HepG2 (cell line): ENCODE measurements around the gene NSFL1C. TPM values are rescaled to one million over a fixed set of nuclear protein-coding genes. Genes with fewer than 3 reads are reported as not detected.

ENCODE experiments used
- ATAC-seq: fragments of 200-7000 bp; cut with Tn5 transposase; 3 replicates; pipeline ENCODE4 v1.9.1; 2020; ENCODE audit warnings: mild to moderate bottlenecking, moderate library complexity
- BruUV-seq: library from RNA; stranded (reverse); fragments of 400-500 nt; replicated peaks from 2 replicates; lab custom pipeline; 2021; lab: Mats Ljungman, UMichigan
- CTCF ChIA-PET: fragments of 300-600 bp; formaldehyde crosslinking; extraction: SDS; loops from one replicate; lab custom pipeline; 2021; ENCODE audit warnings: low total read pairs, inconsistent platforms, low intra/inter-chr PET ratio; lab: Yijun Ruan, JAX
- POLR2A ChIA-PET: fragments of 350-600 bp; sonication (Branson Sonifier 250); formaldehyde crosslinking; loops from one replicate; lab custom pipeline; 2020; ENCODE audit warnings: antibody characterized with exemption, inconsistent platforms; lab: Yijun Ruan, JAX
- DNase-seq: peaks from one replicate; pipeline ENCODE4 v3.0.0-alpha.2; 2015; ENCODE audit warnings: low spot score
- FAIRE-seq: peaks from 3 replicates; lab custom pipeline; 2011; peaks lifted over from hg19 to GRCh38; lab: Jason Lieb, UNC
- H2AFZ ChIP-seq: one replicate; pipeline ENCODE4 v1.6.1; 2011; ENCODE audit warnings: low read length, inconsistent platforms
- H3K27ac ChIP-seq: fragments of 300-600 bp; 3 replicates; pipeline ENCODE4 v1.8.0; 2011; ENCODE audit warnings: mixed run types, mild to moderate bottlenecking, mixed read lengths, low read length, inconsistent platforms; ENCODE audit not compliant: insufficient read depth; ENCODE audit errors: extremely low read length
- H3K27me3 ChIP-seq, 2 experiments: fragments of 200-600 bp in 1 of 2; 2 replicates in 1 of 2; 3 replicates in 1 of 2; pipeline versions ENCODE4 v1.6.0 to v1.8.0; 2011; ENCODE audit warnings: low read length in 2 of 2, mild to moderate bottlenecking in 2 of 2, moderate library complexity in 2 of 2, inconsistent platforms in 1 of 2; ENCODE audit not compliant: insufficient read depth in 2 of 2, control insufficient read depth in 1 of 2
- H3K36me3 ChIP-seq, 2 experiments: fragments of 200-600 bp in 1 of 2; replicated peaks in 1 of 2; 2 replicates in 1 of 2; 3 replicates in 1 of 2; pipeline versions ENCODE4 v1.5.1 to v1.8.0; 2011; ENCODE audit warnings: low read length in 2 of 2, inconsistent platforms in 1 of 2; ENCODE audit not compliant: insufficient read depth in 2 of 2, control insufficient read depth in 1 of 2
- H3K4me1 ChIP-seq: 2 replicates; pipeline ENCODE4 v1.5.1; 2012; ENCODE audit warnings: low read length, inconsistent platforms; ENCODE audit not compliant: insufficient read depth
- H3K4me2 ChIP-seq: 2 replicates; pipeline ENCODE4 v1.6.0; 2011; ENCODE audit warnings: low read depth, low read length, inconsistent platforms
- H3K4me3 ChIP-seq, 3 experiments: fragments of 200-600 bp in 1 of 3; sonication (generic), shearing (Covaris generic) in 1 of 3; replicated peaks in 1 of 3; 2 replicates each; pipeline ENCODE4 v1.5.1; 2011 to 2016; ENCODE audit warnings: low read length in 3 of 3, inconsistent platforms in 2 of 3, low read depth in 2 of 3, mild to moderate bottlenecking in 2 of 3, control low read depth in 1 of 3, mixed read lengths in 1 of 3; ENCODE audit not compliant: insufficient read depth in 1 of 3
- H3K79me2 ChIP-seq: one replicate; pipeline ENCODE4 v1.6.1; 2011; ENCODE audit warnings: low read length, inconsistent platforms; ENCODE audit not compliant: insufficient read depth
- H3K9ac ChIP-seq: 2 replicates; pipeline ENCODE4 v1.6.0; 2011; ENCODE audit warnings: mild to moderate bottlenecking, low read depth, low read length, inconsistent platforms; ENCODE audit not compliant: insufficient read depth
- H3K9me3 ChIP-seq: 2 replicates; pipeline ENCODE4 v1.5.1; 2012; ENCODE audit warnings: mild to moderate bottlenecking, low read length
- H4K20me1 ChIP-seq: 2 replicates; pipeline ENCODE4 v1.6.0; 2011; ENCODE audit warnings: inconsistent platforms, mild to moderate bottlenecking, low read length, moderate library complexity; ENCODE audit not compliant: insufficient read depth
- CAMTA2 ChIP-seq: sonication (generic); formaldehyde crosslinking; IDR thresholded peaks from 2 replicates; pipeline ENCODE4 v1.4.0; 2020; ENCODE audit warnings: mild to moderate bottlenecking, missing genetic modification reagents, borderline replicate concordance
- ETV5 ChIP-seq: IDR thresholded peaks from 2 replicates; pipeline ENCODE4 v1.6.1; 2018; ENCODE audit warnings: missing biosample characterization, missing genetic modification reagents, inconsistent platforms, borderline replicate concordance
- GZF1 ChIP-seq: sonication (generic); formaldehyde crosslinking; IDR thresholded peaks from 2 replicates; pipeline ENCODE4 v1.5.1; 2020; ENCODE audit warnings: mild to moderate bottlenecking, missing genetic modification reagents
- HDAC2 ChIP-seq: sonication (generic); formaldehyde crosslinking; IDR thresholded peaks from 2 replicates; pipeline ENCODE4 v1.4.0; 2020; ENCODE audit warnings: missing genetic modification reagents
- NFIB ChIP-seq: sonication (generic); formaldehyde crosslinking; IDR thresholded peaks from 2 replicates; pipeline ENCODE4 v1.9.0; 2021; ENCODE audit warnings: missing genetic modification reagents, mild to moderate bottlenecking, borderline replicate concordance
- PAX8 ChIP-seq: sonication (generic); formaldehyde crosslinking; IDR thresholded peaks from 2 replicates; pipeline ENCODE4 v1.8.0; 2022; ENCODE audit warnings: mild to moderate bottlenecking, missing genetic modification reagents, borderline replicate concordance
- PHB2 ChIP-seq: fragments of 450-650 bp; IDR thresholded peaks from 2 replicates; pipeline ENCODE4 v1.6.1; 2018; ENCODE audit not compliant: partially characterized antibody
- RBM39 ChIP-seq: fragments of 200-400 bp; formaldehyde crosslinking; IDR thresholded peaks from one replicate; pipeline ENCODE4 v1.6.1; 2018; ENCODE audit warnings: antibody characterized with exemption, mild to moderate bottlenecking, low read depth, low read length; ENCODE audit not compliant: poor library complexity, severe bottlenecking
- ZFP90 ChIP-seq: sonication (generic); formaldehyde crosslinking; IDR thresholded peaks from 2 replicates; pipeline ENCODE4 v1.8.0; 2022; ENCODE audit warnings: missing genetic modification reagents, mild to moderate bottlenecking, inconsistent platforms, borderline replicate concordance
- ZNF430 ChIP-seq: sonication (generic); formaldehyde crosslinking; IDR thresholded peaks from 2 replicates; pipeline ENCODE4 v1.9.0; 2021; ENCODE audit warnings: mild to moderate bottlenecking, missing genetic modification reagents
- ZNF562 ChIP-seq: sonication (generic); formaldehyde crosslinking; IDR thresholded peaks from 2 replicates; pipeline ENCODE4 v1.8.0; 2022; ENCODE audit warnings: missing genetic modification reagents, borderline replicate concordance
- ZNF570 ChIP-seq: sonication (generic); formaldehyde crosslinking; IDR thresholded peaks from 2 replicates; pipeline ENCODE4 v1.4.0; 2020; ENCODE audit warnings: mild to moderate bottlenecking, missing genetic modification reagents, borderline replicate concordance
- ZNF598 ChIP-seq: sonication (generic); formaldehyde crosslinking; IDR thresholded peaks from 2 replicates; pipeline ENCODE4 v1.5.1; 2020; ENCODE audit warnings: mild to moderate bottlenecking, missing genetic modification reagents, borderline replicate concordance
- ZNF614 ChIP-seq: IDR thresholded peaks from 2 replicates; pipeline ENCODE4 v1.6.1; 2018; ENCODE audit warnings: missing biosample characterization, missing genetic modification reagents, inconsistent platforms, borderline replicate concordance
- ZNF713 ChIP-seq: sonication (generic); formaldehyde crosslinking; IDR thresholded peaks from 2 replicates; pipeline ENCODE4 v1.4.0; 2020; ENCODE audit warnings: mild to moderate bottlenecking, missing genetic modification reagents
- WGBS: methylation state at CpG from one replicate; pipeline ENCODE4 v1.1.6; 2017; ENCODE audit warnings: low lambda C conversion rate; 5-methylcytosine and 5-hydroxymethylcytosine counted together
- in situ Hi-C: cut with HindIII; loops from 2 replicates; pipeline ENCODE4 v1.10.0; 2017; ENCODE audit warnings: low pct_unique_long_range_greater_than_20kb; ENCODE audit not compliant: extremely low pct_ligation_motif_present
- intact Hi-C: fragments of 100-400 bp; cut with micrococcal nuclease; formaldehyde crosslinking; loops from one replicate; pipeline ENCODE4 v1.10.0; 2022; ENCODE audit not compliant: unreplicated experiment
- polyA plus RNA-seq, 8 experiments: library from polyadenylated mRNA; depleted of rRNA in 3 of 8; stranded (reverse) in 7 of 8; unstranded in 1 of 8; fragments of >200 nt; fragmentation: Illumina TruSeq in 4 of 8; extraction: Trizol in 4 of 8; gene quantifications; 2 replicates each; pipeline versions ENCODE4 v1.2.1 to v1.2.3, GENCODE V29; 2011 to 2016; ENCODE audit warnings: low read depth in 4 of 8, missing spikeins in 1 of 8, mixed read lengths in 1 of 8; ENCODE audit not compliant: insufficient read depth in 1 of 8
- total RNA-seq, 5 experiments: library from RNA; depleted of rRNA; stranded (reverse); fragments of >200 nt; fragmentation: Illumina TruSeq; extraction: Trizol; gene quantifications; 2 replicates each; pipeline ENCODE4 v1.2.3, GENCODE V29; 2016; ENCODE audit warnings: low read depth in 1 of 5
- TF ChIP-seq, protein P1 (sequence below): sonication (generic); formaldehyde crosslinking; IDR thresholded peaks from 2 replicates; pipeline ENCODE4 v1.4.0; 2020; ENCODE audit warnings: missing genetic modification reagents, low read depth, mild to moderate bottlenecking, borderline replicate concordance
- TF ChIP-seq, protein P2 (sequence below): sonication (generic); formaldehyde crosslinking; conservative IDR thresholded peaks from 2 replicates; pipeline ENCODE4 v1.8.0; 2022; ENCODE audit warnings: low read depth, missing genetic modification reagents
- TF ChIP-seq, protein P3 (sequence below): sonication (generic); formaldehyde crosslinking; IDR thresholded peaks from 2 replicates; pipeline ENCODE4 v1.4.0; 2020; ENCODE audit warnings: missing genetic modification reagents; ENCODE audit errors: not compliant biosample characterization
- TF ChIP-seq, protein P4 (sequence below): sonication (generic); formaldehyde crosslinking; IDR thresholded peaks from 2 replicates; pipeline ENCODE4 v1.8.1; 2022; ENCODE audit warnings: mild to moderate bottlenecking, missing genetic modification reagents

NSFL1C gene
- total and polyA plus RNA-seq, 2 of the 13 experiments (the other 11 are each of a cell fraction or from before 2014, with no cell fraction given), result 22.9 to 62.7 TPM

DNA sequence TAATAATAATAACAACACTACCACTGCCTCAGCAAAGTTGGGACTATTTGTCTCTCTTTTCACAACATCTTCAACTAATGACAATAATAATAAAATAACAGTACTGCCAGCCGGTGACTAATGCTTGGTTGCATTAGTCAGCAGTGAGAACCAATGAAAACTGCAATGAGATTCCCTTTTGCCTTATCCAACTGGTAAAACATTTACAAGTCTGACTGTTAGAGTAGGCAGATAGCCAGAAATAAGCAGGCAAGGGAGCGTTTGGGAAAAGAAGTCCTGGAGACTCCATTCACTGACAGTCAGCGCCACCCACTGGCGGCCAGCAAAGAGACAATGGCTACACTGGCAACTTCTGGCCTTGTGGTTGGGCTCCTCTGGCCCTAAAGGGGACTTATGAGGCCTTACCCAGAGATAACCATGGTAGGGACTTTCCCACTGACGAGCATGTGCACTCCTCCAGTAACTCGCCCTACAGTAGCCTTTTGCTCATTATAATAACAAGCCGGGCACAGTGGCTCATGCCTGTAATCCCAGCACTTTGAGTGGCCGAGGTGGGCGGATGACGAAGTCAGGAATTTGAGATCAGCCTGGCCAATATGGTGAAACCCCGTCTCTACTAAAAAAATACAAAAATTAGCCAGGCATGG, 3.4 kb upstream of the NSFL1C start:
- H3K4me2 ChIP-seq, result peak overlapping the region; percentile 85
- peak overlapping the region; percentile 77 for H2AFZ ChIP-seq
- WGBS, result 11% methylated on average over 11 of the region's 11 CpGs
- H3K4me3 ChIP-seq, result peak overlapping the region in 2 of 3 experiments; percentile 21 to 49; a peak in 4 of 6 replicates
- intact Hi-C loops, result loop anchor here (1.0 to 5.0 kb wide), 4 partner anchors 33 to 157 kb away; no protein-coding TSS in a partner anchor
- H3K9ac ChIP-seq, result peak overlapping the region; percentile 51; the same call in 1 of the 2 replicates
- H3K27me3 ChIP-seq, result peaks cover 0 to 6% of the 10 kb centered on the region in 2 experiments; a peak in 2 of 5 replicates
- ATAC-seq, result peak; percentile 72
- no TSS peak for BruUV-seq
- CTCF ChIA-PET, result interaction anchor here (0.9 to 2.5 kb wide), 6 partner anchors 30 to 158 kb away, joined by 3 to 30 read pairs (median 4); no protein-coding TSS in a partner anchor
- in situ Hi-C loops, result no loop called here
- no peaks in the 10 kb centered on the region; a peak in 1 of 5 replicates for H3K36me3 ChIP-seq
- DNase-seq, result peak; percentile 99
- H3K4me1 ChIP-seq, result peaks cover 65% of the 10 kb centered on the region
- no peaks in the 10 kb centered on the region for H3K9me3 ChIP-seq
- peaks cover 13% of the 10 kb centered on the region for H3K79me2 ChIP-seq
- POLR2A ChIA-PET, result interaction anchor here (1.0 to 1.5 kb wide), 3 partner anchors 27 to 144 kb away, joined by 3 to 4 read pairs (median 3); partner anchors contain the start of gene FKBP1A
- peak overlapping the region; percentile 34 for H3K27ac ChIP-seq
- FAIRE-seq, result peak; percentile 99
- peaks cover 9% of the 10 kb centered on the region; the same call in 1 of the 2 replicates for H4K20me1 ChIP-seq
- TF ChIP-seq, protein P1, sequence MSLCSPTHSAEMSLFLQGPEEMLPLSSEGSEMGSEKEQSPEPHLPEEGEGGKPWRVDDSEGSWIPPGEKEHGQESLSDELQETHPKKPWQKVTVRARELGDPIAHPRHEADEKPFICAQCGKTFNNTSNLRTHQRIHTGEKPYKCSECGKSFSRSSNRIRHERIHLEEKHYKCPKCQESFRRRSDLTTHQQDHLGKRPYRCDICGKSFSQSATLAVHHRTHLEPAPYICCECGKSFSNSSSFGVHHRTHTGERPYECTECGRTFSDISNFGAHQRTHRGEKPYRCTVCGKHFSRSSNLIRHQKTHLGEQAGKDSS (CRISPR knock-in tag), result peak; percentile 81; the same call in 1 of the 2 replicates
- TF ChIP-seq ZNF713 (CRISPR knock-in tag) (no peak), PHB2 (no peak), PAX8 (CRISPR knock-in tag) (no peak), ZNF562 (no peak), NFIB (CRISPR knock-in tag) (no peak), GZF1 (CRISPR knock-in tag) (no peak), ZNF598 (no peak; the same call in 1 of the 2 replicates), ZNF430 (CRISPR knock-in tag) (peak; percentile 83), ZFP90 (CRISPR knock-in tag) (0 out of 2 replicates have a peak, but pooled peaks have one; percentile 87), HDAC2 (peak; percentile 73), ETV5 (CRISPR knock-in tag) (peak; percentile 31; the same call in 1 of the 2 replicates), ZNF570 (CRISPR knock-in tag) (no peak), CAMTA2 (CRISPR knock-in tag) (no peak), RBM39 (no peak), ZNF614 (peak; percentile 97)
- TF ChIP-seq, protein P2, sequence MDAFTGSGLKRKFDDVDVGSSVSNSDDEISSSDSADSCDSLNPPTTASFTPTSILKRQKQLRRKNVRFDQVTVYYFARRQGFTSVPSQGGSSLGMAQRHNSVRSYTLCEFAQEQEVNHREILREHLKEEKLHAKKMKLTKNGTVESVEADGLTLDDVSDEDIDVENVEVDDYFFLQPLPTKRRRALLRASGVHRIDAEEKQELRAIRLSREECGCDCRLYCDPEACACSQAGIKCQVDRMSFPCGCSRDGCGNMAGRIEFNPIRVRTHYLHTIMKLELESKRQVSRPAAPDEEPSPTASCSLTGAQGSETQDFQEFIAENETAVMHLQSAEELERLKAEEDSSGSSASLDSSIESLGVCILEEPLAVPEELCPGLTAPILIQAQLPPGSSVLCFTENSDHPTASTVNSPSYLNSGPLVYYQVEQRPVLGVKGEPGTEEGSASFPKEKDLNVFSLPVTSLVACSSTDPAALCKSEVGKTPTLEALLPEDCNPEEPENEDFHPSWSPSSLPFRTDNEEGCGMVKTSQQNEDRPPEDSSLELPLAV (CRISPR knock-in tag), result no peak
- TF ChIP-seq, protein P3, sequence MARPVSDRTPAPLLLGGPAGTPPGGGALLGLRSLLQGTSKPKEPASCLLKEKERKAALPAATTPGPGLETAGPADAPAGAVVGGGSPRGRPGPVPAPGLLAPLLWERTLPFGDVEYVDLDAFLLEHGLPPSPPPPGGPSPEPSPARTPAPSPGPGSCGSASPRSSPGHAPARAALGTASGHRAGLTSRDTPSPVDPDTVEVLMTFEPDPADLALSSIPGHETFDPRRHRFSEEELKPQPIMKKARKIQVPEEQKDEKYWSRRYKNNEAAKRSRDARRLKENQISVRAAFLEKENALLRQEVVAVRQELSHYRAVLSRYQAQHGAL (CRISPR knock-in tag), result peak; percentile 62
- TF ChIP-seq, protein P4, sequence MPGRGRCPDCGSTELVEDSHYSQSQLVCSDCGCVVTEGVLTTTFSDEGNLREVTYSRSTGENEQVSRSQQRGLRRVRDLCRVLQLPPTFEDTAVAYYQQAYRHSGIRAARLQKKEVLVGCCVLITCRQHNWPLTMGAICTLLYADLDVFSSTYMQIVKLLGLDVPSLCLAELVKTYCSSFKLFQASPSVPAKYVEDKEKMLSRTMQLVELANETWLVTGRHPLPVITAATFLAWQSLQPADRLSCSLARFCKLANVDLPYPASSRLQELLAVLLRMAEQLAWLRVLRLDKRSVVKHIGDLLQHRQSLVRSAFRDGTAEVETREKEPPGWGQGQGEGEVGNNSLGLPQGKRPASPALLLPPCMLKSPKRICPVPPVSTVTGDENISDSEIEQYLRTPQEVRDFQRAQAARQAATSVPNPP (CRISPR knock-in tag), result no peak
